AG04450 (cell line): ENCODE data around the gene TSACC. TPM values are rescaled to one million over a fixed set of nuclear protein-coding genes. Genes with fewer than 3 reads are reported as not detected.
A peak's percentile ranks its signal among the peaks of the same experiment; 100 is the strongest.
"Not testable (repeated sequence)": the region's sequence is repeated elsewhere in the genome, so short reads cannot be mapped to it uniquely, and the experiment has no call there.

ENCODE experiments used
- CTCF ChIA-PET: fragments of 300-600, 350-600 bp; formaldehyde crosslinking; extraction: SDS; loops from one replicate; lab custom pipeline; 2022; ENCODE audit warnings: antibody characterized with exemption, inconsistent platforms; lab: Charles Lee
- POLR2A ChIA-PET: fragments of 350-600 bp; formaldehyde crosslinking; extraction: SDS; loops from one replicate; lab custom pipeline; 2021; ENCODE audit warnings: antibody characterized with exemption, inconsistent platforms; lab: Yijun Ruan, JAX
- DNase-seq: peaks from one replicate; pipeline ENCODE4 v3.0.0-alpha.2; 2011; ENCODE audit warnings: low read depth, low spot score
- H3K27ac ChIP-seq: one replicate; pipeline ENCODE4 v1.5.1; 2012; ENCODE audit warnings: low read depth, low read length, control low read depth
- H3K27me3 ChIP-seq: one replicate; pipeline ENCODE4 v1.6.0; 2012; ENCODE audit warnings: low read length; ENCODE audit not compliant: control insufficient read depth, insufficient read depth
- H3K4me3 ChIP-seq: 2 replicates; pipeline ENCODE4 v1.5.1; 2011; ENCODE audit warnings: mild to moderate bottlenecking, low read depth, low read length, control low read depth
- H3K9me3 ChIP-seq: 2 replicates; pipeline ENCODE4 v1.5.1; 2012; ENCODE audit warnings: low read length; ENCODE audit not compliant: control insufficient read depth, insufficient read depth
- CTCF ChIP-seq: IDR thresholded peaks from 2 replicates; pipeline ENCODE4 v1.5.1; 2011; ENCODE audit warnings: low read depth, low read length, control low read depth, inconsistent platforms
- polyA plus RNA-seq: library from polyadenylated mRNA; depleted of rRNA; stranded (reverse); fragments of >200 nt; gene quantifications from 2 replicates; pipeline ENCODE4 v1.2.3, GENCODE V29; 2011

Gene TSACC
- polyA plus RNA-seq, 1 experiment = 0.27 TPM

- H3K4me3 ChIP-seq = no peak overlapping the region
- H3K27ac ChIP-seq = peak overlapping the region; percentile 25
- no peak for TF ChIP-seq CTCF
- DNase-seq = no peak
- H3K9me3 ChIP-seq = no peaks in the 10 kb centered on the region
- POLR2A ChIA-PET = interaction anchor here (0.7 to 1.2 kb wide), 2 partner anchors 11 to 25 kb away, joined by 3 read pairs; partner anchors contain the start of gene SMG5
- CTCF ChIA-PET = interaction anchor here (1.2 kb wide), 1 partner anchor 11 kb away, joined by 4 read pairs; no protein-coding TSS in a partner anchor
- H3K27me3 ChIP-seq = no peaks in the 10 kb centered on the region
Measured at GRCh38 chr1:156308078-156308477, 30.2 kb upstream of the TSACC start.

GRCh38 chr1:156310962-156311361 lies 27.4 kb upstream of the TSACC start:
- ChIA-PET CTCF (interaction anchor here (3.9 kb wide), 1 partner anchor 8 kb away, joined by 28 read pairs; no protein-coding TSS in a partner anchor), POLR2A (interaction anchor here (2.3 kb wide), 1 partner anchor 28 kb away, joined by 6 read pairs; the partner anchor contains the start of gene SMG5)
- DNase-seq = no peak
- no peak overlapping the region for H3K4me3 ChIP-seq
- peak overlapping the region; percentile 21 for H3K27ac ChIP-seq
- H3K27me3 ChIP-seq = no peaks in the 10 kb centered on the region
- TF ChIP-seq CTCF = no peak
- no peaks in the 10 kb centered on the region for H3K9me3 ChIP-seq

GRCh38 chr1:156316909-156317308 lies 21.4 kb upstream of the TSACC start:
- Histone ChIP-seq H3K27me3 (no peaks in the 10 kb centered on the region), H3K9me3 (no peaks in the 10 kb centered on the region), H3K27ac (no peak overlapping the region), H3K4me3 (no peak overlapping the region)
- no peak for TF ChIP-seq CTCF
- no peak for DNase-seq
- ChIA-PET POLR2A (no interaction called here), CTCF (interaction anchor here (0.5 to 0.8 kb wide), 3 partner anchors 13 to 432 kb away, joined by 3 to 4 read pairs (median 4); partner anchors contain the start of gene SMG5)

DNA sequence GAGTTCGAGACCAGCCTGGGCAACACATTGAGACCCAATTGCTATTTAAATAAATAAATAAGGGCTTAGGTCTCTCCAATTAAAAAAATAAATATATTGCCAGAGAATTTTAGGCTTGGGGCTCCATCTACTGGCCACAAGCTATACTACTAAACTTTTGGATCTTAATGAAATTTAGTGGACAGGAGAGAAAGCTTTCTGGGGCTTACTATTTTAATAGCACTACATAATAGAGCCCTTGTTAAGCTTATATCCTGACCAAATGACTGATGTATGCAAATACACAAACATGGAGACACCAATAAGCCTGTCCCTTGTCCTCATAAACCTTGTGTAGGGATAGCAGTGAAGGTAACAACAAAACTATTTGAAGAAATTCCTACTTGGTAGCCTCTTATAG lies 18.7 kb upstream of the TSACC start:
- Histone ChIP-seq H3K4me3 (no peak overlapping the region), H3K9me3 (no peaks in the 10 kb centered on the region), H3K27me3 (no peaks in the 10 kb centered on the region), H3K27ac (no peak overlapping the region)
- no peak for DNase-seq
- ChIA-PET CTCF (interaction anchor here (0.6 to 2.8 kb wide), 32 partner anchors 9 to 230 kb away, joined by 3 to 31 read pairs (median 5); partner anchors contain the start of genes CCT3, GLMP, SMG5 and TMEM79), POLR2A (interaction anchor here (0.6 to 1.2 kb wide), 3 partner anchors 12 to 37 kb away, joined by 3 to 7 read pairs (median 4); partner anchors contain the start of gene SMG5)
- peak; percentile 65 for TF ChIP-seq CTCF

- DNase-seq = no peak
- ChIA-PET CTCF (interaction anchor here (0.8 to 2.8 kb wide), 8 partner anchors 10 to 230 kb away, joined by 3 to 31 read pairs (median 6); no protein-coding TSS in a partner anchor), POLR2A (no interaction called here)
- TF ChIP-seq CTCF = no peak
- Histone ChIP-seq H3K4me3 (no peak overlapping the region), H3K27ac (no peak overlapping the region), H3K9me3 (no peaks in the 10 kb centered on the region), H3K27me3 (no peaks in the 10 kb centered on the region)
Measured at GRCh38 chr1:156320560-156320959, 17.8 kb upstream of the TSACC start.

GRCh38 chr1:156323179-156323578 lies 15.1 kb upstream of the TSACC start:
- DNase-seq, H3K27me3 ChIP-seq, H3K9me3 ChIP-seq, H3K27ac ChIP-seq, H3K4me3 ChIP-seq: not testable (repeated sequence)
- ChIA-PET POLR2A (interaction anchor here (0.7 to 1.3 kb wide), 4 partner anchors 15 to 146 kb away, joined by 4 to 6 read pairs (median 4); partner anchors contain the start of genes CCT3 and TSACC), CTCF (interaction anchor here (1.4 kb wide), 1 partner anchor 62 kb away, joined by 3 read pairs; no protein-coding TSS in a partner anchor)
